ENCODE data around the gene PEX5.

PEX5 gene

GRCh38 chr12:7144414-7145120, 44.9 kb upstream of the PEX5 start:
- no peak overlapping the region for H3K4me3 ChIP-seq (ENCODE audit: low read depth, low read length)
- no peaks in the 10 kb centered on the region for H3K9me3 ChIP-seq (ENCODE audit: severe bottlenecking)
- no peak for DNase-seq
- TF ChIP-seq, protein P1, sequence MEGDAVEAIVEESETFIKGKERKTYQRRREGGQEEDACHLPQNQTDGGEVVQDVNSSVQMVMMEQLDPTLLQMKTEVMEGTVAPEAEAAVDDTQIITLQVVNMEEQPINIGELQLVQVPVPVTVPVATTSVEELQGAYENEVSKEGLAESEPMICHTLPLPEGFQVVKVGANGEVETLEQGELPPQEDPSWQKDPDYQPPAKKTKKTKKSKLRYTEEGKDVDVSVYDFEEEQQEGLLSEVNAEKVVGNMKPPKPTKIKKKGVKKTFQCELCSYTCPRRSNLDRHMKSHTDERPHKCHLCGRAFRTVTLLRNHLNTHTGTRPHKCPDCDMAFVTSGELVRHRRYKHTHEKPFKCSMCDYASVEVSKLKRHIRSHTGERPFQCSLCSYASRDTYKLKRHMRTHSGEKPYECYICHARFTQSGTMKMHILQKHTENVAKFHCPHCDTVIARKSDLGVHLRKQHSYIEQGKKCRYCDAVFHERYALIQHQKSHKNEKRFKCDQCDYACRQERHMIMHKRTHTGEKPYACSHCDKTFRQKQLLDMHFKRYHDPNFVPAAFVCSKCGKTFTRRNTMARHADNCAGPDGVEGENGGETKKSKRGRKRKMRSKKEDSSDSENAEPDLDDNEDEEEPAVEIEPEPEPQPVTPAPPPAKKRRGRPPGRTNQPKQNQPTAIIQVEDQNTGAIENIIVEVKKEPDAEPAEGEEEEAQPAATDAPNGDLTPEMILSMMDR (IDR thresholded peaks at IDR 0.05; ENCODE audit: low read depth, low read length), result 0 out of 2 replicates have a peak, but pooled peaks have one; percentile 21
- no peak overlapping the region for H3K27ac ChIP-seq
- H3K27me3 ChIP-seq (ENCODE audit: insufficient read depth, low read depth, severe bottlenecking), result no peaks in the 10 kb centered on the region
- H3K36me3 ChIP-seq, result peaks cover 26% of the 10 kb centered on the region

DNA sequence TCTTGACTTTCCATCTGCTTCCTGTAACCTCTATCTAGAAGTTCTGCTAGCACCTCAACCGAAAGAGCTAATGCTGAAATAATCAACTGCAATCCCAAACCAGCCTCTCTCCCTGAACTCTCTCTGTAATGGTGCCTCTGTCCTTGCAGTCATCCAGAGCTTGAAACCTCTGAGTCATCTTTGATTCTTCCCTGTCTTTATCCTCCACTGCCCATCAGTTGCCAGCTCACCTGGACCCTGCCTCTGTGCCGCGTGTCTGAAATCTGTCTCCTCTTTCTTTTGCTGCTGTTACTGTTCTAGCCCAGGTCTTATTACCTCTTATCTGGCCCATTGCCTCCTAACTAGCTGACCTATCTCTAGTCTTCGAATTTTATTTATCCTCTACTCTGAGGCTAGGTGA, 43.8 kb upstream of the PEX5 start:
- H3K27ac ChIP-seq, result no peak overlapping the region
- H3K9me3 ChIP-seq (ENCODE audit: severe bottlenecking), result no peaks in the 10 kb centered on the region
- TF ChIP-seq, protein P1 (IDR thresholded peaks at IDR 0.05; ENCODE audit: low read depth, low read length), result no peak
- H3K27me3 ChIP-seq (ENCODE audit: insufficient read depth, low read depth, severe bottlenecking), result no peaks in the 10 kb centered on the region
- H3K4me3 ChIP-seq (ENCODE audit: low read depth, low read length), result no peak overlapping the region
- H3K36me3 ChIP-seq, result peaks cover 37% of the 10 kb centered on the region
- no peak for DNase-seq

DNA sequence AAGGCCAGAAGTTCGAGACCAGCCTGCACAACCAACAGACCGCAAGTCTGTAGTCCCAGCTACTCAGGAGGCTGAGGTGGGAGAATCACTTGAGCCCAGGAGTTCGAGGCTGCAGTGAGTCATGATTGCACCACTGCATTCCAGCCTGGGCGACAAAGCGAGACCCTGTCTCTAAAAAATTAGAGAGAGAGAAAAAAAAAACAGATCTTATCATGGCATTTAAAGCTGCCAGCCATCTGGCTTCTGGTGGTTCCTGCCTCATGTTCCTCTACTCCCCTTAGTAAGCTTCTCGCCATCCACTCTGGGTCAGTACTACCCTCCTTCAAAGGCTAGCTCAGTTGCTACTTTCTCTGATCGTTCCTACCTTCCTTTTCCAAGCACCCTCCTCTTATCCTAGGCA, 43.3 kb upstream of the PEX5 start:
- no peaks in the 10 kb centered on the region for H3K27me3 ChIP-seq (ENCODE audit: insufficient read depth, low read depth, severe bottlenecking)
- H3K27ac ChIP-seq, result no peak overlapping the region
- peaks cover 43% of the 10 kb centered on the region for H3K36me3 ChIP-seq
- TF ChIP-seq, protein P1 (IDR thresholded peaks at IDR 0.05; ENCODE audit: low read depth, low read length), result no peak
- DNase-seq, result no peak
- H3K9me3 ChIP-seq (ENCODE audit: severe bottlenecking), result no peaks in the 10 kb centered on the region
- no peak overlapping the region for H3K4me3 ChIP-seq (ENCODE audit: low read depth, low read length)

DNA sequence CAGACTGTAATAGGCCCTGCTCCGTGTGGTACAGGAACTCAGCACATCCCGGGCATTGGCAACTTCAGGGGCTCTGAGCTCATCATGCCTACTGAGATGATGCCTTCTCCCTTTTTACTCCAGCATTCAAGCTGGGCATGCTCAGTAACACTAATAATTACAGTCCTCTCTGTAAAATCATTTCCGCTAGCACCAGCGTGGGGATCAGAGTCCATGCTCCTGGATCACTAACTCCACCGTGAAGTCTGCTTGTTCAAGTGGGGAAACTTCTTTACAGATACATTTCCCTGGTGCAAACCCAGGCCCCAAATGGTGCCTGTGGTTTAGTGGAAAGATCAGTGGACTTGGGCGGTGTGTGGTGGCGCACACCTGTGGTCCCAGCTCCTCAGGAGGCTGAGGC, 42.6 kb upstream of the PEX5 start:
- H3K36me3 ChIP-seq, result peaks cover 47% of the 10 kb centered on the region
- no peak overlapping the region for H3K4me3 ChIP-seq (ENCODE audit: low read depth, low read length)
- H3K27ac ChIP-seq, result no peak overlapping the region
- TF ChIP-seq, protein P1 (IDR thresholded peaks at IDR 0.05; ENCODE audit: low read depth, low read length), result no peak
- no peaks in the 10 kb centered on the region for H3K27me3 ChIP-seq (ENCODE audit: insufficient read depth, low read depth, severe bottlenecking)
- H3K9me3 ChIP-seq (ENCODE audit: severe bottlenecking), result no peaks in the 10 kb centered on the region
- no peak for DNase-seq

- H3K9me3 ChIP-seq (ENCODE audit: severe bottlenecking), result no peaks in the 10 kb centered on the region
- TF ChIP-seq, protein P1 (IDR thresholded peaks at IDR 0.05; ENCODE audit: low read depth, low read length), result no peak
- DNase-seq, result no peak
- H3K36me3 ChIP-seq, result peaks cover 42% of the 10 kb centered on the region
- no peaks in the 10 kb centered on the region for H3K27me3 ChIP-seq (ENCODE audit: insufficient read depth, low read depth, severe bottlenecking)
- H3K27ac ChIP-seq, result no peak overlapping the region
- H3K4me3 ChIP-seq (ENCODE audit: low read depth, low read length), result no peak overlapping the region
These were observed 39.1 kb upstream of the PEX5 start for GRCh38 chr12:7150356-7150755.

DNA sequence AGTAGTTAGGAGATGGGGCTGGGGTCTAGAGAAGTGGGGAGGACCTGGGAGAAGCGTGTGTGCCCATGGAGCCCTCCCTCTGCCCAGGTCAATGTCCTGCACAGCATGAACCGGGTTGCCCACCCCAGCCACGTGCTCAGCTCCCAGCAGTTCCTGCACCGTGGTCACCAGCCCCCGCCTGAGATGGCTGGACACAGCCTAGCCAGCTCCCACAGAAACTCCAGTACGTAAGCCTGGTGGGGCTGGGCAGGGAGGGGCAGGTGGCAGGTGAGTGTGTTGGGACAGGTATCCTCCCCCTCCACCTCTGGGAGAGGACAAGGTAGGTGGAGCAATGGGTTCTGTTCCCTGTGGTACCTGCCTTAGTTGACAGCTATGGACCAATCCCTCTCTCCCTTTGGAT, 38.6 kb upstream of the PEX5 start:
- no peaks in the 10 kb centered on the region for H3K27me3 ChIP-seq (ENCODE audit: insufficient read depth, low read depth, severe bottlenecking)
- DNase-seq, result no peak
- TF ChIP-seq, protein P1 (IDR thresholded peaks at IDR 0.05; ENCODE audit: low read depth, low read length), result no peak
- H3K36me3 ChIP-seq, result peaks cover 42% of the 10 kb centered on the region
- no peak overlapping the region for H3K4me3 ChIP-seq (ENCODE audit: low read depth, low read length)
- H3K27ac ChIP-seq, result no peak overlapping the region
- no peaks in the 10 kb centered on the region for H3K9me3 ChIP-seq (ENCODE audit: severe bottlenecking)

Data from WERI-Rb-1 (cell line).